Omental fat pad (tissue), 4 donors: Measurements from ENCODE around the gene RASSF4. TPM values are rescaled to one million over a fixed set of nuclear protein-coding genes. Genes with fewer than 3 reads are reported as not detected.

Experiments
- ATAC-seq: fragments of 150-250 bp; one replicate; pipeline ENCODE4 v1.9.1; 2016; ENCODE audit warnings: mild to moderate bottlenecking, moderate library complexity; ENCODE audit not compliant: low FRiP score
- DNase-seq: peaks from one replicate; pipeline ENCODE4 v3.0.0-alpha.2; 2019; ENCODE audit warnings: low spot score
- CTCF ChIP-seq, 3 donors: fragments of 450-650 bp; IDR thresholded peaks; one replicate each; pipeline ENCODE4 v1.5.1; 2016 to 2017; ENCODE audit warnings: antibody characterized with exemption in 3 of 3, mild to moderate bottlenecking in 3 of 3, moderate library complexity in 2 of 3
- total RNA-seq, 4 donors: library from RNA; depleted of rRNA; stranded (reverse); fragments of >200 nt; gene quantifications; one replicate each; pipeline ENCODE4 v1.1.0, GENCODE V29; 2016

Gene RASSF4
- total RNA-seq, 4 donors from 2014 or later = 75.1 to 229 (median 142) TPM

- no peak for TF ChIP-seq CTCF (IDR thresholded peaks at IDR 0.05)
- DNase-seq = no peak
- ATAC-seq = peak; percentile 79
Observed at GRCh38 chr10:44927352-44927751, 32.2 kb upstream of the RASSF4 start.

- no peak for ATAC-seq
- TF ChIP-seq CTCF (IDR thresholded peaks at IDR 0.05) = no peak
- no peak for DNase-seq
Observed at GRCh38 chr10:44928462-44928861, 31.1 kb upstream of the RASSF4 start.

GRCh38 chr10:44929356-44930255 is 30.0 kb upstream of the RASSF4 start:
- TF ChIP-seq CTCF (IDR thresholded peaks at IDR 0.05) = no peak
- ATAC-seq = no peak
- DNase-seq = no peak

GRCh38 chr10:44930904-44931620 is 28.5 kb upstream of the RASSF4 start:
- no peak for DNase-seq
- no peak for TF ChIP-seq CTCF (IDR thresholded peaks at IDR 0.05)
- no peak for ATAC-seq

GRCh38 chr10:44931621-44932516 is 27.7 kb upstream of the RASSF4 start:
- DNase-seq (no peak), ATAC-seq (no peak)
- TF ChIP-seq CTCF (IDR thresholded peaks at IDR 0.05) = no peak

- peak in 1 of 3 donors; percentile 50 for TF ChIP-seq CTCF (IDR thresholded peaks at IDR 0.05)
- peak; percentile 100 for DNase-seq
- ATAC-seq = peak; percentile 92
Observed at GRCh38 chr10:44932517-44933450, 26.8 kb upstream of the RASSF4 start.
